Cardiac muscle cell (in vitro differentiated cells and primary cell): ENCODE data around the gene ARHGAP1. TPM values are rescaled to one million over a fixed set of nuclear protein-coding genes. Genes with fewer than 3 reads are reported as not detected.
"Not testable (repeated sequence)": the region's sequence is repeated elsewhere in the genome, so short reads cannot be mapped to it uniquely, and the experiment has no call there.

Experiments
- DNase-seq, 2 donors: peaks; one replicate each; pipeline versions ENCODE4 v3.0.0 to v3.0.0-alpha.2; 2010 to 2017; ENCODE audit warnings: low read depth in 1 of 2, low spot score in 1 of 2
- H3K27ac ChIP-seq: fragments of 200-600 bp; sonication (generic); 2 replicates; pipeline ENCODE4 v1.5.1; 2016
- H3K27me3 ChIP-seq: fragments of 200-600 bp; sonication (generic); 2 replicates; pipeline ENCODE4 v1.6.0; 2016; ENCODE audit warnings: control low read depth
- H3K36me3 ChIP-seq: fragments of 200-600 bp; sonication (generic); 2 replicates; pipeline ENCODE4 v1.5.1; 2016; ENCODE audit warnings: control low read depth
- H3K4me1 ChIP-seq: fragments of 200-600 bp; sonication (generic); 2 replicates; pipeline ENCODE4 v1.8.1; 2017; ENCODE audit warnings: low read depth, mild to moderate bottlenecking, mixed run types
- H3K4me3 ChIP-seq: fragments of 200-600 bp; sonication (generic); 2 replicates; pipeline ENCODE4 v1.5.1; 2016; ENCODE audit warnings: mild to moderate bottlenecking
- H3K9me3 ChIP-seq: fragments of 200-600 bp; sonication (generic); 2 replicates; pipeline ENCODE4 v1.5.1; 2017; ENCODE audit warnings: low read depth, mild to moderate bottlenecking, control low read depth
- CTCF ChIP-seq: IDR thresholded peaks from 2 replicates; pipeline ENCODE4 v1.5.1; 2012; ENCODE audit warnings: low read depth, mild to moderate bottlenecking, low read length
- polyA plus RNA-seq: library from polyadenylated mRNA; unstranded; fragments of >200 nt; fragmentation: Nextera tagmentation; extraction: Ambion mirVana; gene quantifications from 2 replicates; pipeline ENCODE4 v1.2.1, GENCODE V29; 2016
- total RNA-seq: library from RNA; depleted of rRNA; stranded (reverse); fragments of >200 nt; gene quantifications from 2 replicates; pipeline ENCODE4 v1.2.3, GENCODE V29; 2016

ARHGAP1 gene
- total and polyA plus RNA-seq, 2 experiments from 2014 or later: 59.3 to 149 TPM

DNA sequence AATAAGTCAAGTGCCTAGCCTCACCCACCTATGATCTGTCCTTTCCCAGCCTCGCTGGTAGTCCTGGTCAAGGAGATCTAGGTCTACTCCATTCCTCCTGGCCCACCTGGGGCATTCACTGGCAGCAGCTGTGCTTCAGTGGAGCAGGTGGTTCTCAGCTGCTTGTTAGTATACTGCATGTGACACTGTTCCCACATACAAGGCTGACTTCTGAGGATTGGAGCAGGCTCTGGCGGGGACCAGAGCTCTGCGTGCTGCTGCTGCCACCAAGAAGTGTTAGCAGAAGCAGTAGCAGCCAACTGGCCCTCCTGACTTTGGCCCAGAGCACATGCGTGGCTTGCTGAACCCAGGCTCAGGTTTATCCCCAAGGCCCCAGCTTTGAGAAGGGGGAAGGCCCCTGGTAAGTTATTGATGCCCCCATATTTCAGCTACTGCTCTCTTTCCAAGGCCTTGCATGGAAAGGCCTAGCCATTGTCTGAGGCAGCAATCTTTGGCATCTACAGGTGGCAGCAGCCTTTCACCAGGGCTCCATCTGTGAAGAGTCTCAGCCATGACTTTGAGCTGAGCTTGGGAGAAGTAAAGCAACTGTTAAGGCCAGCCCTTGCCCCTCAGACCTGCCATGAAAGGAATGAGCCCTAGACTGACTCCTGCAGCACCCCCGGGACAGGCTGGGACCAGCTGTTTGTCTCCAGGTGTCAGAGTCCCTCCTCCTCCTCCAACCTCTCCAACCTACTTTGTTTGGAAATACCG lies 26.5 kb downstream of the ARHGAP1 start:
- H3K36me3 ChIP-seq: peaks cover 47% of the 10 kb centered on the region
- no peak for TF ChIP-seq CTCF
- H3K27ac ChIP-seq: peak overlapping the region; percentile 90
- H3K4me1 ChIP-seq: peaks cover 19% of the 10 kb centered on the region
- DNase-seq: no peak
- no peaks in the 10 kb centered on the region for H3K9me3 ChIP-seq
- no peaks in the 10 kb centered on the region for H3K27me3 ChIP-seq
- no peak overlapping the region for H3K4me3 ChIP-seq

DNA sequence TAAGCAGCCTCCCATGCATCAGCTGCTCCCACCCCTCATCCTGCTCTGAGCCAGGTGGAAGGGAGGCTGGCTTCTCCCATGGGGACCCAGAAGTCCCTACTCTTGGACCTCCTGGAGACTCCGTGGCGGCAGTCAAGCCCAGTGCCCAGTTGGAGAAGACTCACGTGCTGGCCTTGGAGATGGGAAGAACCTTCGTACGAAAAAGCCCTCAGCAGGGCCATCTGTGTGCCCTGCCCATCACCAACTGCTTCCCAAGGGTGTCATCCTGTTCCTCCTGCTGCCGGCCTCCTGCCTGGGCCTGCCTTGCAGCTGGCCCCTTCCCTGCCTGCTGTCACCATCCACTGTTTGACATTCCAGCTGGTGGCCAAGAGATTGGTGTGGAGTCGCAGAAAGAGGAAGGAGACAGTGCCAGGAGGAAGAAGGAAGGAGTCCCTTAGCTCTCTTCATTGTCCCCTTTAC lies 28.0 kb downstream of the ARHGAP1 start:
- no peak for TF ChIP-seq CTCF
- Histone ChIP-seq H3K27me3 (no peaks in the 10 kb centered on the region), H3K36me3 (peaks cover 50% of the 10 kb centered on the region), H3K4me3 (no peak overlapping the region), H3K9me3 (no peaks in the 10 kb centered on the region), H3K27ac (no peak overlapping the region), H3K4me1 (peaks cover 19% of the 10 kb centered on the region)
- no peak for DNase-seq

GRCh38 chr11:46671958-46672315 lies 28.5 kb downstream of the ARHGAP1 start:
- H3K27me3 ChIP-seq: no peaks in the 10 kb centered on the region
- no peak overlapping the region for H3K4me3 ChIP-seq
- H3K27ac ChIP-seq: no peak overlapping the region
- no peak for DNase-seq
- H3K9me3 ChIP-seq: no peaks in the 10 kb centered on the region
- TF ChIP-seq CTCF: no peak
- peaks cover 19% of the 10 kb centered on the region for H3K4me1 ChIP-seq
- H3K36me3 ChIP-seq: peaks cover 50% of the 10 kb centered on the region

DNA sequence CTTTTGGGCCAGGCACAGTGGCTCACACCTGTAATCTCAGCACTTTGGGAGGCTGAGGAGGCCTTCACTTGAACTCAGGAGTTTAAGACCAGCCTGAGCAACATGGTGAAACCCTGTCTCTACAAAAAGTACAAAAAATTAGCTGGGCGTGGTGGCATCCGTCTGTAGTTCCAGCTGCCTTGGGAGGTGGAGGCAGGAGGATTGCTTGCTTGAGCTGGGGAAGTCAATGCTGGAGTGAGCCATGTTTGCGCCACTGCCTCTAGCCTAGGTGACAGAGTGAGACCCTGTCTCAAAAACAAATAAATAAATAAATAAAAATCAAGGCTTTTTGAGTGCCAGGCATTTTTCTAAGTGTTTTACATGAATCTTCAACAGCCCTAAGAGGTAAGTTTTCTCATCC lies 29.9 kb downstream of the ARHGAP1 start:
- not testable (repeated sequence) for DNase-seq, H3K27me3 ChIP-seq, H3K27ac ChIP-seq, H3K9me3 ChIP-seq, H3K4me3 ChIP-seq
- Histone ChIP-seq H3K36me3 (peaks cover 45% of the 10 kb centered on the region), H3K4me1 (peaks cover 19% of the 10 kb centered on the region)

DNA sequence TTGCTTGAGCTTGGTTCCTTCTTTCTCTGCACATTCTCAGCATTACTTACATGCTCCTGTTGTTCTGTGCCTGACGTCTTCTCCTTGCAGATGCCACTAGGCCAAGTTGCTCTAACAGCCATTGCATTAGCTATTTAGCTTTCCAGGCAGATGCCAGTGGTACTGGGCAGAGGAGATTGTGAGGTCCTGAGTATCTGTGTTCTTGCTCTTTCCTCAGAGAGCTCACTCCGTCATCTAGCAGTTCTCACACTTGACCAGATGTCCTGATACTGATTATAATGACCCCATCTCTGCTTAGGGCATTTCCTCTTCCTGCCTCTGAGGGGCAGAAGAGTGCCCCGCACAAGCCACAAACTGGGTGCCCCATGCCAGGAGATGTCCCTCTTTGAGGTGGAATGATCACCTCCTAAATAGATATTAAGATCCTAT lies 30.7 kb downstream of the ARHGAP1 start:
- Histone ChIP-seq H3K9me3 (no peaks in the 10 kb centered on the region), H3K27me3 (no peaks in the 10 kb centered on the region), H3K4me3 (no peak overlapping the region), H3K4me1 (peaks cover 14% of the 10 kb centered on the region), H3K36me3 (peaks cover 51% of the 10 kb centered on the region), H3K27ac (no peak overlapping the region)
- TF ChIP-seq CTCF: peak; percentile 16
- DNase-seq: no peak

- no peak for TF ChIP-seq CTCF
- no peaks in the 10 kb centered on the region for H3K9me3 ChIP-seq
- no peaks in the 10 kb centered on the region for H3K27me3 ChIP-seq
- no peak overlapping the region for H3K4me3 ChIP-seq
- H3K36me3 ChIP-seq: peaks cover 51% of the 10 kb centered on the region
- H3K4me1 ChIP-seq: peaks cover 9% of the 10 kb centered on the region
- no peak overlapping the region for H3K27ac ChIP-seq
- DNase-seq: no peak
Measured at GRCh38 chr11:46668480-46669085, 31.8 kb downstream of the ARHGAP1 start.
